Activated gamma-delta T cell treated with anti-CD3 and anti-CD28 coated beads, Interleukin-2, amount 50 U/mL, for 16 hours (primary cell): ENCODE measurements around the gene ALKBH5.
A peak's percentile ranks its signal among the peaks of the same experiment; 100 is the strongest.

Experiments used
- DNase-seq: peaks from one replicate; pipeline ENCODE4 v3.0.0-alpha.2; 2020; ENCODE audit warnings: low read depth

The ALKBH5 gene

DNA sequence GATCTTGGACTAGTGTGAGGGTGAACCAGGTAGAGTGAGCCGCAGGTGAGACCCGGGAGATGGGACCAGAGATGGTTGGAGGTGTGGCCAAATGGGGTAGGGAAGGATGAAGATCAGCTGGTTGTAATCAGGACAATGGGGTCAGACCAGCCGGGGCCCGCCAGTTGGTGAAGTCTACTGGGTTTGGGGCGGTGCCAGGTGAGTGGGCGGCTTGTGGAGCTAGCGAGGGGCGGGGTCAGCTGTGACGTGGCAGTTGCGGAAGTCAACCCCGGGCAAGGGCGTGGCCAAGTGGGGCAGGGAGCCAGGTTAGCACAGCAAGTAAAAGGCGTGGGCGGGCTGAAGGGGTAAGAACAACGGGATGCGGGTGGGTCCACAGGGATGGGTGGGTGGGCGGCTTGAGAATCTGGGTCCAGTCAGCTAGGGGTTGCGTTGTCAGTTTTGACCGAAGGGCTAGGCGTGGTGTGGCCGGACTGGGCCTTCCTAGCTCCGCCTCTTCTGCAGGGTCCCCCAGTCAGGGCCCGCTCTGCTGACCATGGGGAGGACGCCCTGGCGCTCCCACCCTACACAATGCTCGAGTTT is 25.5 kb upstream of the ALKBH5 start:
- DNase-seq = peak; percentile 87

GRCh38 chr17:18159551-18160120 is 24.0 kb upstream of the ALKBH5 start:
- DNase-seq = no peak

DNA sequence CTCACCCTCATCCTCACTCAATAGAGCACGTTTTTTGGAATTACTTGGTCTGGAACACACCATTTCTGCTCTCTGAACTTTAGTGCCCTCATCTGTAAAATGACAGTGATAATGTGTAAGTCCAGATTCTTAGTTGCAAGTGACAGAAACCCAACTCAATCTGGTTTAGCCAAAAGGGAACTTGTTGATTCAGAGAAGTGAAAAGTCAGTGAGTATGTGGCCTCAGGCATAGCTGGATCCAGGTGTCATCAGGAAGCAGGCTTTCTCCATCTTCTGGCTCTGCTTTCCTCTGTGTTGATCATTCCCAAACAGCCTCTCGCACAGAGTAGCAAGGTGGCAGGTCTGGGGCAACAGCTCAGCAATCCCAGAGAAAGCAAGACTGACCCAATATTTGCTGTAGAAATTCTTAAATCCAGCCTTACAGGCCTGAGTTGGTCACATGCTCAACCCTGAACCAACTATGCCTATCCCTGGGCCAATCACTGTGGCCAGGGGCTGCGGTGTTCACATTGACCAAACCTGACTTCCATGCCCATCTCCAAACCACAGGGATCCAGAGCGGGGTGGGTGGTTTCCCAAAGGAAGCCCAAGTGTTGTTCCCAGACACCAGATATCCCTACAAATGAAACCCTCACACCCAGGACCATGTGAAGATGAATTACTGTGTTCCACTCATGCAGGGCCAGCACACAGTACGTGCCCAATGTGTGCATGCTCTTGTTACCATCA is 23.3 kb upstream of the ALKBH5 start:
- DNase-seq = no peak

- DNase-seq = no peak
Measured at GRCh38 chr17:18161207-18162145, 22.2 kb upstream of the ALKBH5 start.

DNA sequence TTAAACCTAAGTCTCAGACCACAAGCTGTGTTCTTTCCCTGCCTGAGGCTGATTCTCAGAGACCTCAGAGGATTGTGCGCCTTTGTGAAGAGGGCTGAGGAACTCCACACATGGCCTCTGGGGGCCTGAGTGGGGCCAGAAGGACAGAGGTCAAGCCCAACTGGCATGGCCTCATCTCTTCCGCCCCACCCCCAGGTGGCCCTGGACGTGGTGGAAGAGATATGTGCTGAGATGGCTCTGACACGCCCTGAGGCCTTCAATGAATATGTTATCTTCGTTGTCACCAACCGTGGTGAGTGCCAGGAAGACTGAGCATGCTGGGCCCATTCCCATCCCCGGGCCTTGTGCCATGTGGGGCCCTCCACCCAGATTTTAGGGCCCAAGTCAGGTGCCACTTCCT is 20.1 kb upstream of the ALKBH5 start:
- DNase-seq = no peak

DNA sequence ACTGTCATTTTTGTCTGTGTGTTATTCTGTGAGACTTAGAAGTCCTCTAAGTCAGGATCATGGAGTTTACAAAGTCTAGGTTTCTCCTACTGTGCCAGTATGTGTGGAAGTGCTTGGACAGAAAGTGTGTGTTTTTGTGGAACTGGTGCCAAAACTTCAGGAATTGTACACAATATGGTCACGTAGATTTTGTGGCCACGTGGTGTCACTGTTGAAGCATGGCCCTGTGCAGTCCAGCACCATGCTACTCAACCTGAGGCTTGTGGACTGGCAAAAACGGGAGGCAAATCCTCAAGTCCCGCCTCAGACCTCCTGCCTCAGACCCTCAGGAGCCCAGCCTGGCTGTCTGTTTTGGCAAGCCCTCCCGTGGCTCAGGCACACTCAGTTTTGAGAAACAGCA is 16.7 kb upstream of the ALKBH5 start:
- DNase-seq = no peak

DNA sequence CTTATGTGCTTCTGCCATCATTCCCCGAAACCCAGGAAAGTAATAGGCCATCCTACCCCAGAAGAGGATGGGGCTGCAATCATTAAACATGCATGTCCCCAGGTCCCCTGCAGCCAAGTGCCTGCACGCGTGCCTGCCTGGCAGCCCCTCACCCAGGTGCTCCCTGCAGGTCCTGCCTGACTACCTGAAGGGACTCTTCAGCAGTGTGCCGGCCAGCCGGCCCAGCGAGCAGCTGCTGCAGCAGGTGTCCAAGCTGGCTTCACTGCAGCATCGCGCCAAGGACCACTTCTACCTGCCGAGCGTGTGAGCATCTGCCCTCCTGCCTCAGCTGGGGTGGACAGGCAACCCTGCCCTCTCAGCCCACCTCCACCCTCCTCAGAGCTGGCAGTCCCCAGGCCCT is 16.2 kb upstream of the ALKBH5 start:
- no peak for DNase-seq

DNA sequence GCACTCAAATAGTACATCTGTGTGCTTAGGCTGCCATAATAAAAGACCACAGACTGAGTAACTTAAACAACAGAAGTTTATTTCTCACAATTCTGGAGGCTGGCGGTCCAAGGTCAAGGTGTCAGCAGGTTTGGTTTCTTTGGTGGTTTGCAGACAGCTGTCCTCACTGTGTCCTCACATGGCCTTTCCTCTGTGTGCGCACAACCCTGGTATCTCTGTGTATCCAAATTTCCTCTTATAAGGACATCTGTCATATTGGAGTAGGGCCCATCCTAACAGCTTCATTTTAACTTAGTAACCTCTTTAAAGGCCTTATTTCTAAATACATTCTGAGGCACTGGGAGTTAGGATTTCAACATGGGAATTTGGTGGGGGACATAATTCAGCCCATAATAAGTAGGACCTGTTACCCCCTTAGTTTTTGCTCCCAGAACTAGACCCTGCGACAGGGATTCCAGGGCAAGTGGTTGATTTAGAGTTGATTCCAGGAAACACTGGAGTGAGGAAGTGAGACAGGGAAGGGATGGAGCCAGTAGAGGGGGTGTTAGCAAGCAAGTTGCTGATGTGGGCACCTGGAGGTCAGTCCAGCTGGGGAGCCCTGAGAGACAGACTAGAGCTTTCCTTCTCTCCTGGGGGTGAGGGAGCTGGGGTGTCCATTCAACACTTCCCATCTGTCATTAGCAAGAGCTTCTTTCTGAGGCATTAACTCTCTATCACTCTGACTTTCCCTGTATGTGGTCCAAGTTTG is 10.9 kb upstream of the ALKBH5 start:
- no peak for DNase-seq

DNA sequence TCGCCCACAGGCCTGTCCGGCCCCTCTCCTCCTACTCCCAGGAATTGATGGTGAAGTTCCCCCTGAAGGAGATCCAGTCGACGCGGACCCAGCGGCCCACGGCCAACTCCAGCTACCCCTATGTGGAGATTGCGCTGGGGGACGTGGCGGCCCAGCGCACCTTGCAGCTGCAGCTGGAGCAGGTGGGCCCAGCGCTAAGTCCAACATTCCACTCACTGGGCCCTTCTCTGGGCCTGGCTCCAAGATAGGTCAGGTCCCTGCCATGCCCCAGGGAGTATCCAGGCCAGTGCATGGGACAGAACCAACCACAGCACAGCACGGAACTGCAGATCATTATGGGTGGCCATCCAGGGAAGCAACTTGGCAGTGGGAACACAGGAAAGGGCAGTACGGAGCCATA is 9.9 kb upstream of the ALKBH5 start:
- DNase-seq = no peak

DNA sequence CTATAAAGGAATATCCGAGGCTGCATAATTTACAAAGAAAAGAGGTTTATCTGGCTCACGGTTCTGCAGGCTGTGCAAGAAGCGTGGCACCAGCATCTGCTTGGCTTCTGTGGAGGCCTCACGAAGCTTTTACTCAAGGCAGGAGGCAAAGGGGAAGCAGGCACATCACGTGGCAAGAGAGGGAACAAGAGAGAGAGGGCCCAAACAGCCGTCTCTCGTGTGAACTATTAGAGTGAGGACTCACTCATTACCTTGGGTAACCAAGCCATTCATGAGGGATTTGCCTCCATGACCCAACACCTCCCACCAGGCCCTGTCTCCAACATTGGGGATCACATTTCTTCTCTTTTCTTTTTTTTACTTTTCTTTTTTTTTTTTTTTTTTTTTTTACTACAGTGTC is 7.5 kb upstream of the ALKBH5 start:
- DNase-seq = no peak

- DNase-seq = no peak
Measured at GRCh38 chr17:18177133-18177532, 6.5 kb upstream of the ALKBH5 start.

DNA sequence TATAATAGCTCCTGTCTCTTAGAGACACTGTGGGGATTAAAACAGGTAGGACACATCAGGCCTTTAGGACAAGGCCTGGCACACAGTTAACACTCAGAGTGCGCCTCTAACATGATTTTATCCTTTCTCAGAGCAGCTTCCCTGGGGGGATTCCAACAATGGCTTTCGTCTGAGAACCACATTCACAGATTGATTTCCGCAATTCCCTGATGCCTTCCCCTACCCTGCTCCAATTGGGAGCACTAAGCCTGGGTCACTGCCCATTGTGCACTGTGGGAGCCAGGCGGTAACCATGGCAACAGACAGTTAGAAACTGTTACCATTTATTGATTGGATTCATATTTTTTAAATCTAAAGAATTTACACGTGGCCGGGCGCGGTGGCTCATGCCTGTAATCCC is 5.9 kb upstream of the ALKBH5 start:
- no peak for DNase-seq

DNA sequence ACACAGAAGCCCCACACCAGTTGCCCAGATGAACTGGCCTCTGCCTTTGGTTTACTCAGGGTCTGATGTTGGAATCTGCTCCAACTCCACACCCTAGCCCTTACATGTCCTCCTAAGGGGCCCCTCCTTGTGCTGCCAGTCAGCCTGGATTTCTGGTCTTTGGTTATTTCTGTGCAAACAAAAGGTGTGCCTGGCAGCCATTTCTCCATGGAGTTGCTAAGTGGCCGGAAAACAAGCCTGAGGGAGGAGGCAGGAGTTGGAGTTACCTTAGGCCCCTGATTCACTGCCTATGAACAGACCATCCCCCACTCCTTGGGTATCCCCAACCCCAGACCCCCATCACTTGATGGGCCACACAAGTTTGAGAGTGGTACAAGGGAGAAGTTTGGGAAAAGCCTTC is 4.4 kb upstream of the ALKBH5 start:
- no peak for DNase-seq

DNA sequence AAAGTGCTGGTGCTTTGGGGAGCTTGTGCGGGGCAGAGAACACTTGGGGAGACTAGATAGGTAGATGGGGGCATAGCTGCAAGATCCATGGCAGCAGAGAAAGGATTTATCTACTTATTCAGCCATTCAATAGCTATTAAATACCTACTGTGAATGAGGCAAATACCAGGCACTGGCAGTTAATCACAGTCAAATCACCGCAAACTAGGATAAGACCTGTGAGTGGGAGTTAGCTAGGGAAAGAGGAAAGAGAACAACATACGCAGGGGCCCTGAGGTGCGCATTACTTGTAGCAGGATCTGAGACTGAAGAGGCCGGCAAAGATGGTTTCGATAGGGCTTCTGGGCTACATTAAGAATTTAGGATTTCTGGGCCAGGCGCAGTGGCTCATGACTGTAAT is 3.8 kb upstream of the ALKBH5 start:
- no peak for DNase-seq

- DNase-seq = no peak
Measured at GRCh38 chr17:18181358-18181757, 2.3 kb upstream of the ALKBH5 start.

DNA sequence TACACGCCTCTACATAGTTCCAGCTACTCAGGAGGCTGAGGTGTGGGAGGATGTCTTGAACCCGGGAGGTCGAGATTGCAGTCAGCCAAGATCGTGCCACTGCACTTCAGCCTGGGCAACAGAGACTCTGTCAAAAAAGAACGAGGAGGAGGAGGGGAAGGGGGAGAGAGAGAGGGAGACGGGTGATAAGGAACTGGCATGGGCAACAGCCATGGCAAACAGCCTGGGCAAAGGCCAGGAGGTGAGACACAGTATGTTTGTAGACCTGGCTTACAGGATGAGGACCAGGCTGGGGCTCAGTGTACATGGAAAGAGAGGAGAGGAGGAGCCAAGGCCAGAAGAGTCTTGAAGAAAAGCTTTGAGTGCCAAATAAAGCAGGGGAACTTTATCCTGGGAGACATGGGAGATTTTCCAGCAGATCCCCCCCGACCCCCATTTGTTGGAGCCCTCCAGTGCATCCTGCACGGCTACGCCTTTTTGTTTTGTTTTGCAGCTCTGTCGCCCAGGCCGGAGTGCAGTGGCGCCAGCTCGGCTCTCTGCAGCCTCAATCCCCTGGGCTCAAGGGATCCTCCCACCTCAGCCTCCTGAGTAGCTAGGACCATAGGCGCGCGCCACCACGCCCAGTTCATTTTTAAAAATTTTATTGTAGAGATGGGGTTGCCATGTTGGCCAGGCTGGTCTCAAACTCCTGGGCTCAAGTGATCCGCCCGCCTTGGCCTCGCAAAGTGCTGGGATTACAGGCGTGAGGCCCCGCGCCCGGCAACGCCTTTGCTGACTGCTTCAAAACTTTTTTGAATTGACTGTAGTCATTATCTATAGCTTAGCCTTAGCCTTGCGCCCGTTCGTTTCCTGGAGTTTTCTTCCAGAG is 1.3 kb upstream of the ALKBH5 start:
- no peak for DNase-seq

DNA sequence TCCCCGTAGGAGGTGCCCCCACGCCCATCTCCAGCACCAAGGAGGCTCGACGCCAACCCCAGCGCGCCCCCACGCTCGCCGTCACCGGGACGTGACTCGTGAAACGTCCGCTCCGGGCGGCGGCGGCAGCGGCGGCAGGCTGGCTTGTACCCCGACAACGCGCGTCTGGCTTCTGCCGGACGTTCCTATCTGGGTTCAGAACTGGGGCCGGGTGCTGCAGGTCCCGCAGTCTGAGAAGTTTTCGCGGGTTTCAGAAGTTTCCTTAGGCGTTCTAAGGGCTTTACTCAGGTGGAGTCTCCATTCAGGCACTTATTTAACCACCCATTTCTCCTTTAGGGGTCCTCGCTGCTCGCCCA is 672 bp upstream of the ALKBH5 start:
- DNase-seq = peak; percentile 68

DNA sequence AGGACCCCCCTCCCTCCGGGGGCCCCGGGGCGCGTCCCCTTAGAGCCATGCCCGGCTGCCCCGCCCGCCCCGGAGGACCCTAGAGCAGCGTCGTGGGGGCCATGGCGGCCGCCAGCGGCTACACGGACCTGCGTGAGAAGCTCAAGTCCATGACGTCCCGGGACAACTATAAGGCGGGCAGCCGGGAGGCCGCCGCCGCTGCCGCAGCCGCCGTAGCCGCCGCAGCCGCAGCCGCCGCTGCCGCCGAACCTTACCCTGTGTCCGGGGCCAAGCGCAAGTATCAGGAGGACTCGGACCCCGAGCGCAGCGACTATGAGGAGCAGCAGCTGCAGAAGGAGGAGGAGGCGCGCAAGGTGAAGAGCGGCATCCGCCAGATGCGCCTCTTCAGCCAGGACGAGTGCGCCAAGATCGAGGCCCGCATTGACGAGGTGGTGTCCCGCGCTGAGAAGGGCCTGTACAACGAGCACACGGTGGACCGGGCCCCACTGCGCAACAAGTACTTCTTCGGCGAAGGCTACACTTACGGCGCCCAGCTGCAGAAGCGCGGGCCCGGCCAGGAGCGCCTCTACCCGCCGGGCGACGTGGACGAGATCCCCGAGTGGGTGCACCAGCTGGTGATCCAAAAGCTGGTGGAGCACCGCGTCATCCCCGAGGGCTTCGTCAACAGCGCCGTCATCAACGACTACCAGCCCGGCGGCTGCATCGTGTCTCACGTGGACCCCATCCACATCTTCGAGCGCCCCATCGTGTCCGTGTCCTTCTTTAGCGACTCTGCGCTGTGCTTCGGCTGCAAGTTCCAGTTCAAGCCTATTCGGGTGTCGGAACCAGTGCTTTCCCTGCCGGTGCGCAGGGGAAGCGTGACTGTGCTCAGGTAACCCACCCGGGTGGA is 759 bp downstream of the ALKBH5 start:
- peak; percentile 48 for DNase-seq

GRCh38 chr17:18185391-18185790 is 1.8 kb downstream of the ALKBH5 start:
- no peak for DNase-seq
